ENCODE measurements around the gene RCE1.

- TF ChIP-seq CTCF (conservative IDR thresholded peaks at IDR 0.05; ENCODE audit: low read depth, low read length) (no peak), EZH2 (IDR thresholded peaks at IDR 0.05; ENCODE audit: borderline replicate concordance, low read depth, low read length, poor library complexity, severe bottlenecking) (no peak)
Observed at GRCh38 chr11:66887526-66887925, 44.3 kb downstream of the RCE1 start.

Data from A673 (cell line).